Esophagus squamous epithelium (tissue), 5 donors: ENCODE results near the gene HPGDS. TPM values are rescaled to one million over a fixed set of nuclear protein-coding genes. Genes with fewer than 3 reads are reported as not detected.

Experiments
- DNase-seq: peaks from one replicate; lab custom pipeline; 2025; lab: John Stamatoyannopoulos, UW
- H3K27ac ChIP-seq, 4 donors: fragments of 200-600 bp; sonication (generic); one replicate each; pipeline ENCODE4 v1.5.1; 2016 to 2019; ENCODE audit warnings: mild to moderate bottlenecking in 1 of 4
- H3K27me3 ChIP-seq, 4 donors: fragments of 200-600 bp; sonication (generic); 1 replicate in 3 of 4; 2 replicates in 1 of 4; pipeline versions ENCODE4 v1.5.1 to v1.6.0; 2017 to 2021; ENCODE audit warnings: antibody characterized with exemption in 1 of 4
- H3K36me3 ChIP-seq, 3 donors: fragments of 200-600 bp; sonication (generic); one replicate each; pipeline ENCODE4 v1.5.1; 2016 to 2019
- H3K4me1 ChIP-seq, 3 donors: fragments of 200-600 bp; sonication (generic); one replicate each; pipeline ENCODE4 v1.5.1; 2017 to 2019
- H3K4me3 ChIP-seq, 4 donors: fragments of 200-600 bp; sonication (generic); 1 replicate in 3 of 4; 2 replicates in 1 of 4; pipeline ENCODE4 v1.5.1; 2016 to 2019; ENCODE audit warnings: mild to moderate bottlenecking in 2 of 4, moderate library complexity in 1 of 4
- H3K9me3 ChIP-seq, 3 donors: fragments of 200-600 bp; sonication (generic); one replicate each; pipeline ENCODE4 v1.5.1; 2016 to 2019
- POLR2A ChIP-seq, 4 donors: fragments of 450-650 bp; IDR thresholded peaks; one replicate each; pipeline ENCODE4 v1.6.1; 2017; ENCODE audit warnings: antibody characterized with exemption in 4 of 4, mild to moderate bottlenecking in 4 of 4, moderate library complexity in 3 of 4
- WGBS, 2 donors: methylation state at CpG; one replicate each; pipeline ENCODE4 v1.1.5; 2018; 5-methylcytosine and 5-hydroxymethylcytosine counted together
- intact Hi-C: fragments of 100-400 bp; cut with DNase I; formaldehyde crosslinking; loops from one replicate; pipeline ENCODE4 v1.15.0; 2022
- total RNA-seq, 4 donors: library from RNA; depleted of rRNA; stranded (reverse); fragments of >200 nt; gene quantifications; one replicate each; pipeline ENCODE4 v1.1.0, GENCODE V29; 2016
- TF ChIP-seq, protein P1 (sequence below), 6 experiments: fragments of 450-650 bp in 4 of 6; fragments of 200-600 bp in 2 of 6; sonication (generic) in 2 of 6; IDR thresholded peaks; one replicate each; pipeline ENCODE4 v1.5.1; 2016 to 2019; ENCODE audit warnings: antibody characterized with exemption in 6 of 6, mild to moderate bottlenecking in 4 of 6, moderate library complexity in 4 of 6
- donor health status: DM: yes; HTN: yes; CAD: no.

Gene HPGDS
- total RNA-seq, 4 donors from 2014 or later = 0.13 to 5.5 (median 0.15) TPM; not detected in 1

DNA sequence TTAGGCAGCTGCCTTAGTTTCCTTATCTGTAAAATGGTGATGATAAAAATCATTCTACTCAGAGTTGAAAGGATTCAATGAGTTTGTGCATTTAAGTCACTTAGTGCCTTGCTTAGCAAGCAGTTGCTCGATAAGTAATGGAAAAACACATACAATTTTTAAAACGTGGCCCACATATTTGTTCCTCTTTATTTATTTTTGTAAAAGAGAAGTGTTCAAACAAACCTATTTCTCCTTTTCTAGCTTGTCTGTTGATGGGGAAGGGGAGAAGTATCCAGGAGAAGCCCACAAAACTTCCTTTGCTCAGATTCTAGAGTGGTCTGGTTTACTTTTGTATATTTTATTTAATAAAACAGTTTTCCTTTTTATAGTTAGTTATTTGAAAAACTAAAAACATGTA, 3.3 kb upstream of the HPGDS start:
- WGBS, 2 donors = 49 to 54% methylated on average over 2 of the region's 2 CpGs
- no peaks in the 10 kb centered on the region for H3K27me3 ChIP-seq

DNA sequence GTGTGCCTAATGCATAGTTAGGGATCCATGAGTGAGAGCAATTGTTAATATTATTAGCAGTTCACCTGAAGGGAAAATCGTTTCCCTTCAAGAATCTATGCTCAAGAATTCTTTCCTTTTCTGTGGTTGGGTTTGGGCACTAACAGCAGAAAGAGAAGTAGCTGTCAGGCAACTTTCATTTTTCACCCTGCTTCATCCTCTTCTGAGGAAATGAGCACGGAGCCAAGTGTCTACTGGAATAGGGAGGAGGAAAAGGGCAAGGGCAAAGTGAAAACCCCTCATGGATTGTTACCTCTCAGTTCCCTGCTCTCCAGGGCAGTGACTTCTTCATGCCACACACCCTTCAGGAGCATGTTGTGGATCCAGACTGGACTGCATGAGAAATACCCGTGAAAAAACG, 2.6 kb upstream of the HPGDS start:
- Histone ChIP-seq H3K27me3 (no peaks in the 10 kb centered on the region), H3K9me3 (no peaks in the 10 kb centered on the region), H3K27ac (no peak overlapping the region), H3K4me3 (no peak overlapping the region), H3K36me3 (no peaks in the 10 kb centered on the region), H3K4me1 (peaks cover 0 to 5% (median 0%) of the 10 kb centered on the region in 3 donors)
- DNase-seq = no peak
- WGBS, 2 donors = 45 to 47% methylated on average over 4 of the region's 4 CpGs
- intact Hi-C loops = no loop called here
- TF ChIP-seq, protein P1, sequence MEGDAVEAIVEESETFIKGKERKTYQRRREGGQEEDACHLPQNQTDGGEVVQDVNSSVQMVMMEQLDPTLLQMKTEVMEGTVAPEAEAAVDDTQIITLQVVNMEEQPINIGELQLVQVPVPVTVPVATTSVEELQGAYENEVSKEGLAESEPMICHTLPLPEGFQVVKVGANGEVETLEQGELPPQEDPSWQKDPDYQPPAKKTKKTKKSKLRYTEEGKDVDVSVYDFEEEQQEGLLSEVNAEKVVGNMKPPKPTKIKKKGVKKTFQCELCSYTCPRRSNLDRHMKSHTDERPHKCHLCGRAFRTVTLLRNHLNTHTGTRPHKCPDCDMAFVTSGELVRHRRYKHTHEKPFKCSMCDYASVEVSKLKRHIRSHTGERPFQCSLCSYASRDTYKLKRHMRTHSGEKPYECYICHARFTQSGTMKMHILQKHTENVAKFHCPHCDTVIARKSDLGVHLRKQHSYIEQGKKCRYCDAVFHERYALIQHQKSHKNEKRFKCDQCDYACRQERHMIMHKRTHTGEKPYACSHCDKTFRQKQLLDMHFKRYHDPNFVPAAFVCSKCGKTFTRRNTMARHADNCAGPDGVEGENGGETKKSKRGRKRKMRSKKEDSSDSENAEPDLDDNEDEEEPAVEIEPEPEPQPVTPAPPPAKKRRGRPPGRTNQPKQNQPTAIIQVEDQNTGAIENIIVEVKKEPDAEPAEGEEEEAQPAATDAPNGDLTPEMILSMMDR (IDR thresholded peaks at IDR 0.05) = no peak

More for the DNA sequence above, 3.3 kb upstream of the HPGDS start:
- H3K4me3 ChIP-seq = no peak overlapping the region
- no peaks in the 10 kb centered on the region for H3K36me3 ChIP-seq
- DNase-seq = no peak
- peaks cover 0 to 5% (median 0%) of the 10 kb centered on the region in 3 donors for H3K4me1 ChIP-seq
- intact Hi-C loops = no loop called here
- TF ChIP-seq, protein P1 (IDR thresholded peaks at IDR 0.05) = no peak
- TF ChIP-seq POLR2A (IDR thresholded peaks at IDR 0.05) = no peak
- no peak overlapping the region for H3K27ac ChIP-seq
- H3K9me3 ChIP-seq = no peaks in the 10 kb centered on the region

DNA sequence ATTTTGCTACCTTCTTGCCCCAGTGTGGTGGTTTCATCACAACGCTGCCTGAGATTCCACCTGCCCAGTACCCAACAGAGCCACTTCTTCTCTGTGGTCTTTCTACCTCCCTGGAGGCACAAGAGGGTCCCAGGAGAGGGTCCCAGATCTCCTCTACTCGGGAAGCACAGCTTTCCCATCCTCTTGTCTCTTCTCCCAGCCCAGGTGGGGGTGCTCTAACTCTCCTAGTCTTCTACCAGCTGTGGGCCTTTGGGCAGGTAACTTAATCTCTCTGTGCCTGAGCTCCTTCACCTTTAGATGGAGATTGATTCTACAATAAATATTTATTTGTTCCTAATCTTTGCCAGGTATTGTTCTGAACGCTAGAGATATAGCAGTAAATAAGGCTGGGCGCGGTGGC, 1.8 kb upstream of the HPGDS start:
- intact Hi-C loops = no loop called here
- WGBS, 2 donors = 76 to 89% methylated on average over 4 to 5 of the region's 5 CpGs
- H3K4me3 ChIP-seq = no peak overlapping the region
- peaks cover 0 to 5% (median 0%) of the 10 kb centered on the region in 3 donors for H3K4me1 ChIP-seq
- H3K27me3 ChIP-seq = no peaks in the 10 kb centered on the region
- no peak for TF ChIP-seq POLR2A (IDR thresholded peaks at IDR 0.05)
- TF ChIP-seq, protein P1 (IDR thresholded peaks at IDR 0.05) = no peak
- no peak overlapping the region for H3K27ac ChIP-seq
- H3K9me3 ChIP-seq = no peaks in the 10 kb centered on the region
- DNase-seq = no peak
- no peaks in the 10 kb centered on the region for H3K36me3 ChIP-seq

DNA sequence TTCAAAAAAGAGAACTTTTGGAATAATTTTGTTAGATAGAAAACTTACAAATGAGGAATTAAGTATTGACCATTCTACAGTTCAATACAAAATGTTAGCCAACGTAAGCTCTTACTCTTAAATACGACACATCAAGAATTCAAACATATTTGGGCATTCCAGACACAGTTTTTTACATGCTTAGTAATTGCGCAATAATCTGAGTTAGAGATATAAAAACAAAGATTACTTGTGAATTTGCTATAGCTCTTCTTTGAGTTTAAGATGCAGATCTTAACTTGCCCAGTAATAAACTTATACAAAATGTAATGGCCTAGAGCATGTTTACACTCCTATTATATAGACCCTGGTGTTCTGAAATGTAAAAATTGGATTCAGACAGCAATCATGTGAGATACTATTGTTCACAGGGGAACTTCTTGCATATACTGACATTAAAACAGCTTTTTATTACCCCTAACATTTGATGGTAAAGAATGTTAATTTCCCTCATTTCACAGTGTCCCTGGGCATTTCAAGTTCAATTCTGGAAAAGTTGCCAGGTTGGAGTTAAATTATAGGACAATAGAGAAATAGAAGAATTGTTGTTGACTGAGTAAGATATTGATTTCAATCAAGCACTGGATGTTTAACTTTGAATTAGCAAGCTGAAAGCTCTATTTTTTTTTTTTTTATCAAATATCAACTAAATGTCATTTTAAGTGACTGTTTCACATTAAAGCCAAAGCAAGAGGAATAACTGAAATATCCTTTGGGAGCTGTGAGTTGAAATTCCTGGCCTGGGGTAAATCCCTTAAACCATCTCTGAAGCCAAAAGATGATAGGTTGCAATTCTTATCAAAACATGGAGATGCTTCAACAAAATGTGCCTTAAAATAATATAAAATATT, 910 bp downstream of the HPGDS start:
- Histone ChIP-seq H3K27ac (no peak overlapping the region), H3K4me3 (peak overlapping the region in 1 of 4 donors; percentile 0), H3K9me3 (no peaks in the 10 kb centered on the region), H3K36me3 (no peaks in the 10 kb centered on the region), H3K4me1 (peaks cover 0 to 5% (median 0%) of the 10 kb centered on the region in 3 donors), H3K27me3 (no peaks in the 10 kb centered on the region)
- intact Hi-C loops = no loop called here
- WGBS, 2 donors = 38 to 58% methylated on average over 3 of the region's 3 CpGs
- TF ChIP-seq POLR2A (IDR thresholded peaks at IDR 0.05) = no peak
- TF ChIP-seq, protein P1 (IDR thresholded peaks at IDR 0.05) = no peak
- DNase-seq = no peak

DNA sequence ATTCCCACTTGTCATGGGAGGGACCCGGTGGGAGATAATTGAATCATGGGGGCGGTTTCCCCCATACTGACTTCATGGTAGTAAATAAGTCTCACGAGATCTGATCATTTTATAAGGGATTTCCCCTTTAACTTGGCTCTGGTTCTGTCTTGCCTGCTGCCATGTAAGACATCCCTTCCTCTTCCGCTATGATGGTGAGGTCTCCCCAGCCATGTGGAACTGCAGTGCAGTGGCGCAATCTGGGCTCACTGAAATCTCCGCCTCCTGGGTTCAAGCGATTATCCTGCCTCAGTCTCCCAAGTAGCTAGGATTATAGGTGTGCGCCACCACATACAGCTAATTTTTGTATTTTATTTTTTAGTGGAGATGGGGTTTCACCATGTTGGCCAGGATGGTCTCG, 2.9 kb downstream of the HPGDS start:
- H3K27me3 ChIP-seq = no peaks in the 10 kb centered on the region
- WGBS, 2 donors = 71 to 79% methylated on average over 9 of the region's 9 CpGs
- H3K4me1 ChIP-seq = peaks cover 0 to 5% (median 0%) of the 10 kb centered on the region in 3 donors
- no peaks in the 10 kb centered on the region for H3K9me3 ChIP-seq
- DNase-seq = no peak
- no peak overlapping the region for H3K27ac ChIP-seq
- H3K36me3 ChIP-seq = no peaks in the 10 kb centered on the region
- intact Hi-C loops = no loop called here
- no peak overlapping the region for H3K4me3 ChIP-seq
- TF ChIP-seq, protein P1 (IDR thresholded peaks at IDR 0.05) = no peak
- no peak for TF ChIP-seq POLR2A (IDR thresholded peaks at IDR 0.05)
